Suprapubic skin (tissue), 4 donors: ENCODE results near the gene PRR35. TPM values are rescaled to one million over a fixed set of nuclear protein-coding genes. Genes with fewer than 3 reads are reported as not detected.

Source experiments
- DNase-seq, 2 donors: peaks; one replicate each; pipeline ENCODE4 v3.0.0-alpha.2; 2019; ENCODE audit warnings: low spot score in 2 of 2
- H3K27ac ChIP-seq: fragments of 200-600 bp; sonication (generic); one replicate; pipeline ENCODE4 v1.5.1; 2019
- H3K27me3 ChIP-seq: fragments of 200-600 bp; sonication (generic); one replicate; pipeline ENCODE4 v1.5.1; 2019
- H3K36me3 ChIP-seq: fragments of 200-600 bp; sonication (generic); one replicate; pipeline ENCODE4 v1.5.1; 2019
- H3K4me1 ChIP-seq: fragments of 200-600 bp; sonication (generic); one replicate; pipeline ENCODE4 v1.5.1; 2019
- H3K4me3 ChIP-seq: fragments of 200-600 bp; sonication (generic); one replicate; pipeline ENCODE4 v1.5.1; 2019; ENCODE audit warnings: mild to moderate bottlenecking
- H3K9me3 ChIP-seq: fragments of 200-600 bp; sonication (generic); one replicate; pipeline ENCODE4 v1.5.1; 2019
- EP300 ChIP-seq: sonication (generic); formaldehyde crosslinking; IDR thresholded peaks from one replicate; pipeline ENCODE4 v1.6.1; 2017; ENCODE audit warnings: antibody characterized with exemption
- POLR2A ChIP-seq, 2 donors: fragments of 450-650 bp; IDR thresholded peaks; one replicate each; pipeline ENCODE4 v1.6.1; 2017; ENCODE audit warnings: antibody characterized with exemption in 2 of 2, mild to moderate bottlenecking in 2 of 2, moderate library complexity in 2 of 2
- POLR2AphosphoS5 ChIP-seq, 3 donors: sonication (generic); formaldehyde crosslinking; IDR thresholded peaks; one replicate each; pipeline ENCODE4 v1.6.1; 2017; ENCODE audit warnings: antibody characterized with exemption in 3 of 3
- WGBS: methylation state at CpG from one replicate; pipeline ENCODE4 v1.1.5; 2018; 5-methylcytosine and 5-hydroxymethylcytosine counted together
- total RNA-seq, 4 donors: library from RNA; depleted of rRNA; stranded (reverse); fragments of >200 nt; gene quantifications; one replicate each; pipeline ENCODE4 v1.1.0, GENCODE V29; 2016
- TF ChIP-seq, protein P1 (sequence below), 2 donors: fragments of 200-600 bp in 1 of 2; fragments of 450-650 bp in 1 of 2; sonication (generic) in 1 of 2; IDR thresholded peaks; one replicate each; pipeline ENCODE4 v1.5.1; 2016 to 2019; ENCODE audit warnings: antibody characterized with exemption in 2 of 2, mild to moderate bottlenecking in 1 of 2, moderate library complexity in 1 of 2

PRR35 gene
- total RNA-seq, 4 donors from 2014 or later = not detected

GRCh38 chr16:539901-540530 is 20.2 kb upstream of the PRR35 start:
- H3K4me3 ChIP-seq = no peak overlapping the region
- H3K4me1 ChIP-seq = peaks cover 9% of the 10 kb centered on the region
- peaks cover 35% of the 10 kb centered on the region for H3K36me3 ChIP-seq
- TF ChIP-seq POLR2AphosphoS5 (IDR thresholded peaks at IDR 0.05) (no peak), EP300 (no peak), POLR2A (IDR thresholded peaks at IDR 0.05) (no peak)
- TF ChIP-seq, protein P1, sequence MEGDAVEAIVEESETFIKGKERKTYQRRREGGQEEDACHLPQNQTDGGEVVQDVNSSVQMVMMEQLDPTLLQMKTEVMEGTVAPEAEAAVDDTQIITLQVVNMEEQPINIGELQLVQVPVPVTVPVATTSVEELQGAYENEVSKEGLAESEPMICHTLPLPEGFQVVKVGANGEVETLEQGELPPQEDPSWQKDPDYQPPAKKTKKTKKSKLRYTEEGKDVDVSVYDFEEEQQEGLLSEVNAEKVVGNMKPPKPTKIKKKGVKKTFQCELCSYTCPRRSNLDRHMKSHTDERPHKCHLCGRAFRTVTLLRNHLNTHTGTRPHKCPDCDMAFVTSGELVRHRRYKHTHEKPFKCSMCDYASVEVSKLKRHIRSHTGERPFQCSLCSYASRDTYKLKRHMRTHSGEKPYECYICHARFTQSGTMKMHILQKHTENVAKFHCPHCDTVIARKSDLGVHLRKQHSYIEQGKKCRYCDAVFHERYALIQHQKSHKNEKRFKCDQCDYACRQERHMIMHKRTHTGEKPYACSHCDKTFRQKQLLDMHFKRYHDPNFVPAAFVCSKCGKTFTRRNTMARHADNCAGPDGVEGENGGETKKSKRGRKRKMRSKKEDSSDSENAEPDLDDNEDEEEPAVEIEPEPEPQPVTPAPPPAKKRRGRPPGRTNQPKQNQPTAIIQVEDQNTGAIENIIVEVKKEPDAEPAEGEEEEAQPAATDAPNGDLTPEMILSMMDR (IDR thresholded peaks at IDR 0.05) = no peak
- DNase-seq = no peak
- no peaks in the 10 kb centered on the region for H3K27me3 ChIP-seq
- no peaks in the 10 kb centered on the region for H3K9me3 ChIP-seq
- 88% methylated on average over 31 of the region's 34 CpGs for WGBS
- no peak overlapping the region for H3K27ac ChIP-seq

- Histone ChIP-seq H3K27ac (no peak overlapping the region), H3K27me3 (no peaks in the 10 kb centered on the region), H3K9me3 (no peaks in the 10 kb centered on the region), H3K36me3 (peaks cover 35% of the 10 kb centered on the region), H3K4me3 (no peak overlapping the region), H3K4me1 (peaks cover 1% of the 10 kb centered on the region)
- DNase-seq = no peak
- TF ChIP-seq POLR2AphosphoS5 (IDR thresholded peaks at IDR 0.05) (no peak), EP300 (no peak), POLR2A (IDR thresholded peaks at IDR 0.05) (no peak)
- TF ChIP-seq, protein P1 (IDR thresholded peaks at IDR 0.05) = no peak
- 92% methylated on average over 17 of the region's 29 CpGs for WGBS
Observed at GRCh38 chr16:540645-541340, 19.4 kb upstream of the PRR35 start.

DNA sequence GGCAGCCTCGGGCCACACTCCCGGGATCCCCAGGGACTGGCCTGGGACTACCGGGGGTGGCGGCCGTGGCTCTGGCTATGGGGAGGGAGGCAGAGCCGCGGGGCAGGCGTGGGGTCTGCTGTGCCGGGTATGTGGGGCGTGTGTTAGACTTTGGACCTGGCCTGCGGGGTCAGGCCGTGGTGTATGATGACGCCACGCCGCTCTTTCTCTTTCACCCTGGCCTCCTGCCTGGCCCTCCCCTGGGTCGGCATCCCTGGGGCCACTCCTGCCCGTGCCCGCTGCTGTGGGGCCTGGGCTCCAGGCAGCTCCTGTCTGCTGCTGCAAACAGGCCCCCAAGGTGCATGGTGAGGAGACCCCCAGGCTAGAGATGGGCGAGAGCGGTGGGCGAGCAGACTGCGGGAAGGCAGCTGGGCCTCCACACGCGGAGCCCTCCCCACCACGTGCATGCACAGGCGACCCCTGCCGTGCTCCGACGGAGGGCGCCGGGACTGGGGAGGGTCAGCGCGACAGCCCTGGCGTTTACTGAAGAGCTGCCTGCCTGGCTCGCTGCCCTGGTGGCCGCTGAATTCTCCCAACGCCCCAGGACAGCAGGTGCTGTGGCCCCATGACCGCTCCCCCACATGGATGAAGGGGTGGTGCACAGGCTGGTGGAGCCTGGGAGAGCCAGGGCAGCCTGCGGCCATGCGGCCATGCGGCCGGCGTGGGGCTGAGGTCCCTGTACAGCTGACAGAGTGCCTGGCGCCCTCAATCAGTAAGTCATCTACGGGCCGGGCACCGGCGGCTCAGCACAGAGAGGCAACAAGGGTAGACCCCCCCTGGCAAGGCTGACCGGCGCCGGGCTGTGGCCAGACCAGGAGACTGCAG is 16.7 kb upstream of the PRR35 start:
- 81% methylated on average over 13 of the region's 51 CpGs for WGBS
- Histone ChIP-seq H3K9me3 (no peaks in the 10 kb centered on the region), H3K4me1 (peaks cover 7% of the 10 kb centered on the region), H3K27ac (no peak overlapping the region), H3K4me3 (no peak overlapping the region), H3K36me3 (peaks cover 31% of the 10 kb centered on the region), H3K27me3 (no peaks in the 10 kb centered on the region)
- TF ChIP-seq, protein P1 (IDR thresholded peaks at IDR 0.05) = no peak
- TF ChIP-seq EP300 (no peak), POLR2AphosphoS5 (IDR thresholded peaks at IDR 0.05) (no peak), POLR2A (IDR thresholded peaks at IDR 0.05) (no peak)
- DNase-seq = no peak

DNA sequence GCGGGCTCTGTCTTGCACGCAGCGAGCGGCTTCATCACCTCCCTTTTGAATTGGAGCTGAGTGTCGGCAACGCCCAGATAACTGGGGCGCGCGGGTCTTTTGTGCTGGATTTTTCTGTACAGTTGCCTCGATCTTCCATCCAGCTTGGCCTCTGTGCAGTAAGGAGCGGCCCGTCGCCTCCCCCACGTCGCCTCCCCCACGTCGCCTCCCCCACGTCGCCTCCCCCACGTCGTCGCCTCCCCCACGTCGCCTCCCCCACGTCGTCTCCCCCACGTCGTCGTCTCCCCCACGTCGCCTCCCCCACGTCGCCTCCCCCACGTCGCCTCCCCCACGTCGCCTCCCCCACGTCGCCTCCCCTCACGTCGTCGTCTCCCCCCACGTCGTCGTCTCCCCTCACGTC is 15.7 kb upstream of the PRR35 start:
- Histone ChIP-seq H3K4me1 (peaks cover 7% of the 10 kb centered on the region), H3K4me3 (no peak overlapping the region), H3K27me3 (no peaks in the 10 kb centered on the region), H3K9me3 (no peaks in the 10 kb centered on the region), H3K27ac (no peak overlapping the region), H3K36me3 (peaks cover 35% of the 10 kb centered on the region)
- 97% methylated on average over 34 of the region's 46 CpGs for WGBS
- no peak for DNase-seq
- TF ChIP-seq, protein P1 (IDR thresholded peaks at IDR 0.05) = no peak
- TF ChIP-seq EP300 (no peak), POLR2AphosphoS5 (IDR thresholded peaks at IDR 0.05) (no peak), POLR2A (IDR thresholded peaks at IDR 0.05) (no peak)
